Smooth muscle cell (in vitro differentiated cells): Measurements from ENCODE around the gene LMTK2. TPM values are rescaled to one million over a fixed set of nuclear protein-coding genes. Genes with fewer than 3 reads are reported as not detected.
"Not testable (repeated sequence)": the region's sequence is repeated elsewhere in the genome, so short reads cannot be mapped to it uniquely, and the experiment has no call there.

Source experiments
- DNase-seq: peaks from one replicate; lab custom pipeline; 2025; ENCODE audit not compliant: unreplicated experiment; lab: John Stamatoyannopoulos, UW
- H2AFZ ChIP-seq: fragments of 200-600 bp; sonication (generic); 2 replicates; pipeline ENCODE4 v1.6.0; 2016; ENCODE audit warnings: antibody characterized with exemption, low read depth, mild to moderate bottlenecking
- H3F3A ChIP-seq: fragments of 200-600 bp; sonication (generic); 2 replicates; pipeline ENCODE4 v1.6.0; 2017; ENCODE audit warnings: antibody characterized with exemption, low read depth
- H3K27ac ChIP-seq: fragments of 200-600 bp; sonication (generic); 2 replicates; pipeline ENCODE4 v1.5.1; 2016; ENCODE audit warnings: low read depth, mild to moderate bottlenecking
- H3K27me3 ChIP-seq: fragments of 200-600 bp; sonication (generic); 2 replicates; pipeline ENCODE4 v1.6.1; 2016; ENCODE audit warnings: low read depth, mild to moderate bottlenecking
- H3K36me3 ChIP-seq: fragments of 200-600 bp; sonication (generic); 2 replicates; pipeline ENCODE4 v1.5.1; 2016; ENCODE audit warnings: low read depth
- H3K4me1 ChIP-seq: fragments of 200-600 bp; sonication (generic); 2 replicates; pipeline ENCODE4 v1.5.1; 2016; ENCODE audit warnings: low read depth
- H3K4me2 ChIP-seq: fragments of 200-600 bp; sonication (generic); 2 replicates; pipeline ENCODE4 v1.6.0; 2016; ENCODE audit warnings: mild to moderate bottlenecking
- H3K4me3 ChIP-seq: fragments of 200-600 bp; sonication (generic); 2 replicates; pipeline ENCODE4 v1.5.1; 2016; ENCODE audit warnings: mild to moderate bottlenecking
- H3K79me2 ChIP-seq: fragments of 200-600 bp; sonication (generic); 2 replicates; pipeline ENCODE4 v1.6.0; 2016; ENCODE audit warnings: low read depth, mild to moderate bottlenecking
- H3K9ac ChIP-seq: fragments of 200-600 bp; sonication (generic); 2 replicates; pipeline ENCODE4 v1.6.0; 2016; ENCODE audit warnings: low read depth
- H3K9me3 ChIP-seq: fragments of 200-600 bp; sonication (generic); replicated peaks from 2 replicates; pipeline ENCODE4 v1.5.1; 2016; ENCODE audit warnings: low read depth
- H4K20me1 ChIP-seq: fragments of 200-600 bp; sonication (generic); 2 replicates; pipeline ENCODE4 v1.6.0; 2016; ENCODE audit warnings: low read depth
- CTCF ChIP-seq: fragments of 200-600 bp; sonication (generic); IDR thresholded peaks from 2 replicates; pipeline ENCODE4 v1.5.1; 2017; ENCODE audit warnings: borderline replicate concordance, mild to moderate bottlenecking, antibody characterized with exemption; ENCODE audit not compliant: insufficient read depth, poor library complexity, severe bottlenecking
- WGBS: methylation state at CpG from one replicate; pipeline ENCODE4 v1.1.7; 2016; ENCODE audit warnings: low lambda C conversion rate; 5-methylcytosine and 5-hydroxymethylcytosine counted together
- polyA plus RNA-seq: library from polyadenylated mRNA; unstranded; fragments of >200 nt; fragmentation: Nextera tagmentation; extraction: Ambion mirVana; gene quantifications from 2 replicates; pipeline ENCODE4 v1.2.1, GENCODE V29; 2016
- total RNA-seq: library from RNA; depleted of rRNA; stranded (reverse); fragments of >200 nt; gene quantifications from 2 replicates; pipeline ENCODE4 v1.2.3, GENCODE V29; 2014

LMTK2 gene
- total and polyA plus RNA-seq, 2 experiments from 2014 or later, result 3.0 to 8.7 TPM

GRCh38 chr7:98120559-98120958 is 13.9 kb downstream of the LMTK2 start:
- Histone ChIP-seq H3K9ac (no peak overlapping the region), H3K9me3 (no peaks in the 10 kb centered on the region), H3K27me3 (no peaks in the 10 kb centered on the region), H3K36me3 (no peaks in the 10 kb centered on the region), H3K4me2 (no peak overlapping the region), H4K20me1 (peaks cover 80% of the 10 kb centered on the region), H3K4me3 (no peak overlapping the region), H3K4me1 (no peaks in the 10 kb centered on the region), H3K79me2 (peaks cover 30% of the 10 kb centered on the region), H3K27ac (no peak overlapping the region), H2AFZ (no peak overlapping the region), H3F3A (no peaks in the 10 kb centered on the region)
- WGBS, result 91% methylated on average over 4 of the region's 4 CpGs
- no peak for TF ChIP-seq CTCF
- no peak for DNase-seq

GRCh38 chr7:98121388-98121787 is 14.7 kb downstream of the LMTK2 start:
- peaks cover 27% of the 10 kb centered on the region for H3K79me2 ChIP-seq
- H3K4me2 ChIP-seq, H3K4me3 ChIP-seq, H3K27me3 ChIP-seq, H3K9ac ChIP-seq, DNase-seq, H3K36me3 ChIP-seq, H3K9me3 ChIP-seq, H3K27ac ChIP-seq, H2AFZ ChIP-seq, H3F3A ChIP-seq, H3K4me1 ChIP-seq: not testable (repeated sequence)
- 97% methylated on average over 7 of the region's 7 CpGs for WGBS
- peaks cover 86% of the 10 kb centered on the region for H4K20me1 ChIP-seq

- no peak for TF ChIP-seq CTCF
- Histone ChIP-seq H4K20me1 (peaks cover 78% of the 10 kb centered on the region), H3K27me3 (no peaks in the 10 kb centered on the region), H3K79me2 (peaks cover 22% of the 10 kb centered on the region), H3K36me3 (no peaks in the 10 kb centered on the region), H3F3A (no peaks in the 10 kb centered on the region), H2AFZ (no peak overlapping the region), H3K27ac (no peak overlapping the region), H3K4me2 (no peak overlapping the region), H3K9ac (no peak overlapping the region), H3K9me3 (no peaks in the 10 kb centered on the region), H3K4me1 (no peaks in the 10 kb centered on the region), H3K4me3 (no peak overlapping the region)
- DNase-seq, result no peak
- WGBS, result 73% methylated on average over 4 of the region's 4 CpGs
Measured at GRCh38 chr7:98123365-98123696, 16.7 kb downstream of the LMTK2 start.

- Histone ChIP-seq H3K4me1 (no peaks in the 10 kb centered on the region), H3K79me2 (peaks cover 17% of the 10 kb centered on the region), H3K36me3 (no peaks in the 10 kb centered on the region), H3K4me2 (no peak overlapping the region), H2AFZ (no peak overlapping the region), H3F3A (no peaks in the 10 kb centered on the region), H4K20me1 (peaks cover 70% of the 10 kb centered on the region), H3K9ac (no peak overlapping the region), H3K4me3 (no peak overlapping the region), H3K9me3 (no peaks in the 10 kb centered on the region), H3K27me3 (no peaks in the 10 kb centered on the region), H3K27ac (no peak overlapping the region)
- TF ChIP-seq CTCF, result no peak
- WGBS, result 97% methylated on average over 6 of the region's 6 CpGs
- DNase-seq, result no peak
Measured at GRCh38 chr7:98125759-98126158, 19.1 kb downstream of the LMTK2 start.
